H9 (cell line): ENCODE measurements around the gene SCOC. TPM values are rescaled to one million over a fixed set of nuclear protein-coding genes. Genes with fewer than 3 reads are reported as not detected.

ENCODE experiments used
- DNase-seq: peaks from one replicate; pipeline ENCODE4 v3.0.0-alpha.2; 2017
- H2AFZ ChIP-seq: one replicate; pipeline ENCODE4 v1.6.1; 2013; ENCODE audit warnings: mild to moderate bottlenecking, low read length, control low read depth, moderate library complexity
- H2AK5ac ChIP-seq: 2 replicates; pipeline ENCODE4 v1.6.1; 2013; ENCODE audit warnings: low read length, control low read depth, mixed read lengths; ENCODE audit not compliant: insufficient read length
- H2BK120ac ChIP-seq: one replicate; pipeline ENCODE4 v1.6.1; 2013; ENCODE audit warnings: low read depth, mild to moderate bottlenecking, low read length, control low read depth, inconsistent platforms; ENCODE audit not compliant: poor library complexity, severe bottlenecking
- H2BK12ac ChIP-seq: 2 replicates; pipeline ENCODE4 v1.6.1; 2013; ENCODE audit warnings: low read length, control low read depth, mixed read lengths, low read depth; ENCODE audit not compliant: insufficient read length
- H2BK15ac ChIP-seq: 2 replicates; pipeline ENCODE4 v1.6.1; 2013; ENCODE audit warnings: low read depth, low read length, control low read depth
- H2BK20ac ChIP-seq: one replicate; pipeline ENCODE4 v1.6.1; 2013; ENCODE audit warnings: low read depth, mild to moderate bottlenecking, low read length, control low read depth, inconsistent platforms; ENCODE audit not compliant: poor library complexity, severe bottlenecking
- H2BK5ac ChIP-seq: 2 replicates; pipeline ENCODE4 v1.6.1; 2013; ENCODE audit warnings: low read length, control low read depth, mixed read lengths; ENCODE audit not compliant: insufficient read length
- H3K14ac ChIP-seq: 2 replicates; pipeline ENCODE4 v1.6.1; 2013; ENCODE audit warnings: low read length, control low read depth; ENCODE audit not compliant: insufficient read depth
- H3K18ac ChIP-seq: 2 replicates; pipeline ENCODE4 v1.6.1; 2013; ENCODE audit warnings: low read depth, mild to moderate bottlenecking, mixed read lengths, low read length, control low read depth; ENCODE audit not compliant: insufficient read length
- H3K23ac ChIP-seq: 2 replicates; pipeline ENCODE4 v1.6.1; 2013; ENCODE audit warnings: low read length, control low read depth, mixed read lengths, low read depth; ENCODE audit not compliant: insufficient read length
- H3K23me2 ChIP-seq: 2 replicates; pipeline ENCODE4 v1.6.1; 2013; ENCODE audit warnings: low read depth, mild to moderate bottlenecking, mixed read lengths, low read length, control low read depth; ENCODE audit not compliant: insufficient read length, poor library complexity, severe bottlenecking
- H3K27ac ChIP-seq: 2 replicates; pipeline ENCODE4 v1.5.1; 2013; ENCODE audit warnings: low read length, control low read depth, mixed read lengths, low read depth; ENCODE audit not compliant: insufficient read length
- H3K27me3 ChIP-seq: 2 replicates; pipeline ENCODE4 v1.6.1; 2013; ENCODE audit warnings: low read length, control low read depth, inconsistent platforms; ENCODE audit not compliant: insufficient read depth
- H3K4ac ChIP-seq: 2 replicates; pipeline ENCODE4 v1.6.1; 2013; ENCODE audit warnings: low read depth, mild to moderate bottlenecking, control low read depth, inconsistent platforms, low read length, moderate library complexity
- H3K4me1 ChIP-seq: 2 replicates; pipeline ENCODE4 v1.6.1; 2013; ENCODE audit warnings: low read length, control low read depth, inconsistent platforms; ENCODE audit not compliant: insufficient read depth
- H3K4me2 ChIP-seq: 2 replicates; pipeline ENCODE4 v1.6.1; 2013; ENCODE audit warnings: low read length, control low read depth, mixed read lengths; ENCODE audit not compliant: insufficient read length, insufficient read depth
- H3K56ac ChIP-seq: 2 replicates; pipeline ENCODE4 v1.6.1; 2013; ENCODE audit warnings: low read depth, mild to moderate bottlenecking, mixed read lengths, low read length, control low read depth; ENCODE audit not compliant: insufficient read length
- H3K79me1 ChIP-seq: 2 replicates; pipeline ENCODE4 v1.6.1; 2013; ENCODE audit warnings: low read depth, mild to moderate bottlenecking, moderate library complexity, low read length, control low read depth, inconsistent platforms; ENCODE audit not compliant: insufficient read depth, poor library complexity, severe bottlenecking
- H3K79me2 ChIP-seq: 2 replicates; pipeline ENCODE4 v1.6.1; 2013; ENCODE audit warnings: low read length, control low read depth, inconsistent platforms; ENCODE audit not compliant: insufficient read depth
- H3K9ac ChIP-seq: 2 replicates; pipeline ENCODE4 v1.6.1; 2013; ENCODE audit warnings: low read length, control low read depth, mixed read lengths; ENCODE audit not compliant: insufficient read length; ENCODE audit errors: extremely low read depth
- H3K9me3 ChIP-seq: one replicate; pipeline ENCODE4 v1.6.1; 2013; ENCODE audit warnings: low read depth, low read length, inconsistent platforms; ENCODE audit not compliant: control insufficient read depth
- H3T11ph ChIP-seq: one replicate; pipeline ENCODE4 v1.6.1; 2013; ENCODE audit warnings: mild to moderate bottlenecking, low read length, control low read depth, inconsistent platforms
- H4K20me1 ChIP-seq: one replicate; pipeline ENCODE4 v1.6.1; 2013; ENCODE audit not compliant: control insufficient read depth, insufficient read length, insufficient read depth
- H4K5ac ChIP-seq: 2 replicates; pipeline ENCODE4 v1.6.1; 2013; ENCODE audit warnings: low read depth, mild to moderate bottlenecking, mixed read lengths, low read length, control low read depth; ENCODE audit not compliant: insufficient read length
- H4K8ac ChIP-seq: replicated peaks from 2 replicates; pipeline ENCODE4 v1.6.1; 2013; ENCODE audit warnings: low read length, control low read depth, mixed read lengths, low read depth; ENCODE audit not compliant: insufficient read length
- H4K91ac ChIP-seq: 2 replicates; pipeline ENCODE4 v1.6.1; 2013; ENCODE audit warnings: low read depth, mild to moderate bottlenecking, moderate library complexity, mixed read lengths, low read length, control low read depth; ENCODE audit not compliant: insufficient read length
- H3K27ac Mint-ChIP-seq, 3 experiments: 2 replicates in 2 of 3; 3 replicates in 1 of 3; pipeline ENCODE4 v1.8.0; 2020 to 2021; ENCODE audit warnings: mixed read lengths in 3 of 3, mild to moderate bottlenecking in 1 of 3, moderate library complexity in 1 of 3
- H3K27me3 Mint-ChIP-seq: 2 replicates; pipeline ENCODE4 v1.8.0; 2021; ENCODE audit warnings: low read depth, mild to moderate bottlenecking, moderate library complexity, mixed read lengths
- H3K36me3 Mint-ChIP-seq, 3 experiments: 2 replicates in 2 of 3; 3 replicates in 1 of 3; pipeline ENCODE4 v1.8.0; 2020 to 2021; ENCODE audit warnings: low read depth in 3 of 3, mixed read lengths in 3 of 3; ENCODE audit not compliant: insufficient read depth in 1 of 3
- H3K4me1 Mint-ChIP-seq, 2 experiments: 2 replicates each; pipeline ENCODE4 v1.8.0; 2020; ENCODE audit warnings: mixed read lengths in 2 of 2
- H3K4me3 Mint-ChIP-seq, 2 experiments: 2 replicates in 1 of 2; 3 replicates in 1 of 2; pipeline ENCODE4 v1.8.0; 2020 to 2021; ENCODE audit warnings: mild to moderate bottlenecking in 2 of 2, mixed read lengths in 2 of 2, moderate library complexity in 1 of 2
- H3K9me3 Mint-ChIP-seq, 2 experiments: 2 replicates in 1 of 2; 3 replicates in 1 of 2; pipeline ENCODE4 v1.8.0; 2020; ENCODE audit warnings: mild to moderate bottlenecking in 2 of 2, mixed read lengths in 2 of 2, moderate library complexity in 1 of 2
- CTCF ChIP-seq: fragments of 200-600 bp; sonication (generic); conservative IDR thresholded peaks from 3 replicates; pipeline ENCODE4 v1.8.0; 2021; ENCODE audit warnings: antibody characterized with exemption, mild to moderate bottlenecking
- WGBS: extraction: QIAGEN DNeasy Blood & Tissue Kit; methylation state at CpG from one replicate; pipeline ENCODE4 v1.1.7; 2013; ENCODE audit warnings: missing lambda C conversion rate, low lambda C conversion rate, mixed read lengths; ENCODE audit not compliant: insufficient read length; ENCODE audit errors: extremely low coverage; 5-methylcytosine and 5-hydroxymethylcytosine counted together
- total RNA-seq: library from RNA; stranded (reverse); gene quantifications from 2 replicates; pipeline ENCODE4 v1.2.1, GENCODE V29; 2021

Gene SCOC
- total RNA-seq, 1 experiment from 2014 or later, result 29.4 TPM

GRCh38 chr4:140355288-140355687 lies 18.2 kb upstream of the SCOC start:
- no CpG with 5 or more reads among the region's 1 CpG for WGBS
- Histone ChIP-seq H3K9ac (no peak overlapping the region), H3K18ac (no peak overlapping the region), H3K27me3 (no peaks in the 10 kb centered on the region; the same call in 1 of the 2 replicates), H4K5ac (no peak overlapping the region), H3K9me3 (no peaks in the 10 kb centered on the region), H3K4ac (no peak overlapping the region), H3K56ac (no peak overlapping the region), H2AFZ (no peak overlapping the region), H3K14ac (no peak overlapping the region), H3K23ac (no peak overlapping the region), H2BK120ac (no peak overlapping the region), H4K91ac (no peak overlapping the region), H3K23me2 (no peaks in the 10 kb centered on the region), H3K79me1 (no peaks in the 10 kb centered on the region), H4K20me1 (no peaks in the 10 kb centered on the region), H2BK20ac (no peak overlapping the region), H3K4me2 (no peak overlapping the region), H3K27ac (no peak overlapping the region), H4K8ac (no peak overlapping the region), H2BK5ac (no peak overlapping the region), H2AK5ac (no peak overlapping the region), H3K4me1 (no peaks in the 10 kb centered on the region), H2BK15ac (no peak overlapping the region), H3K79me2 (no peaks in the 10 kb centered on the region), H3T11ph (no peak overlapping the region), H2BK12ac (no peak overlapping the region)
- Mint-ChIP-seq H3K4me1 (peaks cover 4 to 9% of the 10 kb centered on the region in 2 experiments; a peak in 2 of 4 replicates), H3K4me3 (no peak overlapping the region), H3K36me3 (no peaks in the 10 kb centered on the region), H3K9me3 (no peaks in the 10 kb centered on the region), H3K27ac (no peak overlapping the region), H3K27me3 (peaks cover 9% of the 10 kb centered on the region)
- no peak for DNase-seq
- no peak for TF ChIP-seq CTCF
